Mucosa of gallbladder (tissue), 1 donor: Measurements from ENCODE around the gene CYP4F12. TPM values are rescaled to one million over a fixed set of nuclear protein-coding genes. Genes with fewer than 3 reads are reported as not detected.
"Not testable (repeated sequence)": the region's sequence is repeated elsewhere in the genome, so short reads cannot be mapped to it uniquely, and the experiment has no call there.

Source experiments
- DNase-seq: peaks from one replicate; pipeline ENCODE4 v3.0.0-alpha.2; 2020; ENCODE audit warnings: low spot score
- total RNA-seq: library from RNA; stranded (reverse); gene quantifications from one replicate; pipeline ENCODE4 v1.2.1, GENCODE V29; 2021
- donor health status: DM: no; HTN: no; CAD: no.

Gene CYP4F12
- total RNA-seq, 1 donor from 2014 or later, result 82.9 TPM

DNA sequence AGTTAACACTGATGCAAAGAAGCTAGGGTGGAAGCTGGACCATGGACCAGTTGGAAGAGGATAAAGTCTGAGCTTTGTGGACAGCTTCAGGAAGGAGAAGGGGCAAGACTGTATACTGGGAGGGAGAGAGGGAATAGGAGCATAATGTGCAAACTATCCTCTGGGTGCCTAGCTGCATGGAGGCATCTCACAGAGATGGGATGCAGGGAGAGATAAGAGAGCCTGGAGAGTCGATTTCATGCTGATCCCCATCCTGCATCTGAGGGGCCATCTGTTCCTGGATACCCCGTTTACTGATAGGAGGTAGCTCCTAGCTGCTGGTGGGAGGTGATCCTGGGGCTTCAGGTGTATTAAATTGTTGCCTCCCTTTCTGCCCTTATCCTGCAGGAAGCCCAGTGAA lies 23.4 kb upstream of the CYP4F12 start:
- DNase-seq, result no peak

GRCh38 chr19:15650123-15650522 lies 22.8 kb upstream of the CYP4F12 start:
- not testable (repeated sequence) for DNase-seq

DNA sequence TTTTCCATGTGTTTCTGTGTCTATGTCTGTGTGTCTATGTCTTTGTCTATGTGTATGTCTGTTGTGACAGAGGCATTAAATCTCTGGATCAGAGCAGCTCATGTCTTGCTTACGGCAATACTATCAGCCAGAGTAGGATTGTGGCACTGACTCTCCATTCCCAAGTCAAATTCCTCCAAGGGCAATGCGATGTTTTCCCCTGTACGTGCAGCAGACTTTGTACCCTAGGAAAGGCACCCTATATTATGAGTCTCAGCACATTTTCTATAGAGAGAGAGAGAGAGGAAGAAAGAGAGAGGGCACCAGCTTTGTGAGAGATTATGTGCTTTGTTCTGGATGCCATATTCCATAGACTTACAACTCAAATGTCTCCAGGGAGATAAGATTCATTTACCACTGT lies 21.1 kb upstream of the CYP4F12 start:
- no peak for DNase-seq

DNA sequence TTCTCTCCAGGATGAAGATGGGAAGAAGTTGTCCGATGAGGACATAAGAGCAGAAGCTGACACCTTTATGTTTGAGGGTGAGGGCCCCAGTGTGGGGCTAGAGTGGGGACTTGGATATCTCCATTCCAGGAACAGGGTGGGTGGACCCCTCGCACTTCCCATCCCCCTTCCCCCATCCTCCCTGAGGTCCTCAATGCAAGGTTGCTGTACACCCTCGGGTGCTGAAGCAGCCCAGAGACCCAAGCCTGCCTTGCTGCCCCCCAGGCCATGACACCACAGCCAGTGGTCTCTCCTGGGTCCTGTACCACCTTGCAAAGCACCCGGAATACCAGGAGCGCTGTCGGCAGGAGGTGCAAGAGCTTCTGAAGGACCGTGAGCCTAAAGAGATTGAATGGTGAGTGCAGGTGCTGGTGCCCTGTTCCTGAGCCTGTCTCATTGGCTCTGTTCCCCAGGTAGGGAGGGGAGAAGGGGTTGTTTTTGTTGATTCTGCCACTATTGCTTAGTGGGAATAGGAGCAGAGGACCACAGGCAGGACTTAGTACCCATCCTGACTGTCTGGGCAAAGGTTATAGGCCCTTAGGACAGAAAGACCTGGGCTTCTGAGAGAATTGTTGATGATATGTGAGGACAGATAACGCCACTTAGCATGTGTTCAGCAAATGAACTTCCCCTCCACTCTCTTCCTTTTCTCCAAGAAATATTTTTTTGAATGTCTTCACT lies 20.2 kb upstream of the CYP4F12 start:
- no peak for DNase-seq

GRCh38 chr19:15656467-15656866 lies 16.4 kb upstream of the CYP4F12 start:
- DNase-seq, result no peak

GRCh38 chr19:15663247-15663646 lies 9.6 kb upstream of the CYP4F12 start:
- no peak for DNase-seq

- DNase-seq, result no peak
Measured at GRCh38 chr19:15666186-15666585, 6.7 kb upstream of the CYP4F12 start.

GRCh38 chr19:15666883-15667282 lies 6.0 kb upstream of the CYP4F12 start:
- peak; percentile 52 for DNase-seq

DNA sequence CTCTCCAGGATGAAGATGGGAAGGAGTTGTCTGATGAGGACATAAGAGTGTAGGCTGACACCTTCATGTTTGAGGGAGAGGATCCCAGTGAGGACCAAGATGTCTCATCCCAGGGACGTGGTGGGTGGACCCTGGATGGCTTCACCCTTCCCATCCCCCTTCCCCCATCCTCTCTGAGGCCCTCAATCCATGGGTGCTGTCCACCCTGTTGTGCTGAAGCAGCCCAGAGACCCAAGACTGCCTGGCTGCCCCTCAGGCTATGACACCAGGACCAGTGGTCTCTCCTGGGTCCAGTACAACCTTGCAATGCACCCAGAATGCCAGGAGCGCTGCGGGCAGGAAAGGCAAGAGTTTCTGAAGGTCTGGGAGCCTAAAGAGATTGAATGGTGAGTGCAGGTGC lies 3.4 kb upstream of the CYP4F12 start:
- DNase-seq, result no peak

- no peak for DNase-seq
Measured at GRCh38 chr19:15669891-15670290, 3.0 kb upstream of the CYP4F12 start.

GRCh38 chr19:15671237-15671821 lies 1.6 kb upstream of the CYP4F12 start:
- no peak for DNase-seq

- no peak for DNase-seq
Measured at GRCh38 chr19:15671891-15672579, 852 bp upstream of the CYP4F12 start.

GRCh38 chr19:15673176-15673654 lies 328 bp downstream of the CYP4F12 start:
- no peak for DNase-seq

GRCh38 chr19:15675560-15675959 lies 2.7 kb downstream of the CYP4F12 start:
- no peak for DNase-seq

DNA sequence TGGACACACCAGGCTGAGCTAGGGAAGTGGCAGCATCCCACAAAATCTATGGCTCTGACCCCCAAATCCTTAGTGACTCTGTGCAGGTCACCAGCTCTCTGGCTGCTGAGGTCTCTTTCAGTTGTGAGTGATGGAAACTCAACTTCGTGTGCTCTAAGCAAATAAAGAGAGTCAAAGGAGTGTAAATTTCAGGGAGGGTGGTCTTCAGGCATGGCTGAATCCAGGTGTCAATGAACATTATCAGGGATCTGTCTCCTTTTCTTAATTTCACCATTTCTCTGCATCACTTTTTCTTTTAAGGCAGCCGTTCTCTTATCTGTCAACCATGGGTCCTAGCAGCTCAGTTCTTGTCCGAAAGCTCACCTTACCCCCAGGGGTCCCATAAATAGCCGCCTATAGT lies 6.2 kb downstream of the CYP4F12 start:
- no peak for DNase-seq

DNA sequence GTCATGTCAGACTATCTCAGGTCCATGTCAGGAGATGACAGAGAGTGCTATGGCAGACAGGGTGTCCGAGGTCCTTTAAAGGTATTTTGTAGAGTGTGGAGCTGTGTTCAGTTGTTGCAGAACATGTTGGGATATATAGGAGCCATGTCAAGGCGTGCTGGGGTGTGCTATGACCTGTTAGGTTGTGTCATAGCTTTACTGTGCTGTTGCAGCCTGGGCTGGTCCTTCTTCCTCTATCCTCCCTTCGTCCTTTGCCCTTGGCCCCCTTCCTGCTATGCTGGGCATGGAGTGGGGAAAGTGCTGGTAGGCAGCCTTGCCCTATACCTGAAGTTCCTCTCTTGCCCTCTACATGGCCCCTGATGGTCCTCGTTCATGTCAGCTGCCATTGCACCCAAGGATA lies 7.0 kb downstream of the CYP4F12 start:
- DNase-seq, result not testable (repeated sequence)

GRCh38 chr19:15680478-15681322 lies 7.8 kb downstream of the CYP4F12 start:
- DNase-seq, result no peak

- no peak for DNase-seq
Measured at GRCh38 chr19:15683411-15683810, 10.5 kb downstream of the CYP4F12 start.

DNA sequence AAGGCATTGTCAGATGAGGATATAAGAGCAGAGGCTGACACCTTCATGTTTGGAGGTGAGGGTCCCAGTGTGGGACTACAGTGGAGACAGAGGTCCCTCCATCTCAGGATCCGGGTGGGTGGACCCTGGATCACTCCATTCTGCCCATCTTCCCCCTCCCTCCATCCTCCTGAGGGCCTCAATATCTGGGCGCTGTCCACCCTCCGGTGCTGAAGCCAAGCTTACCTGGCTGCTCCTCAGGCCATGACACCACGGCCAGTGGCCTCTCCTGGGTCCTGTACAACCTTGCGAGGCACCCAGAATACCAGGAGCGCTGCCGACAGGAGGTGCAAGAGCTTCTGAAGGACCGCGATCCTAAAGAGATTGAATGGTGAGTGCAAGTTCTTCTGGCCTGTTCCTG lies 11.9 kb downstream of the CYP4F12 start:
- no peak for DNase-seq

- DNase-seq, result no peak
Measured at GRCh38 chr19:15696654-15697194, 23.8 kb downstream of the CYP4F12 start.

GRCh38 chr19:15701757-15702533 lies 29.1 kb downstream of the CYP4F12 start:
- peak; percentile 50 for DNase-seq
